ENCODE results near the gene KRT33A. TPM values are rescaled to one million over a fixed set of nuclear protein-coding genes. Genes with fewer than 3 reads are reported as not detected.

The KRT33A gene
- total RNA-seq, 4 donors from 2014 or later: not detected

GRCh38 chr17:41304091-41304490 lies 46.5 kb downstream of the KRT33A start:
- no peak for ATAC-seq

DNA sequence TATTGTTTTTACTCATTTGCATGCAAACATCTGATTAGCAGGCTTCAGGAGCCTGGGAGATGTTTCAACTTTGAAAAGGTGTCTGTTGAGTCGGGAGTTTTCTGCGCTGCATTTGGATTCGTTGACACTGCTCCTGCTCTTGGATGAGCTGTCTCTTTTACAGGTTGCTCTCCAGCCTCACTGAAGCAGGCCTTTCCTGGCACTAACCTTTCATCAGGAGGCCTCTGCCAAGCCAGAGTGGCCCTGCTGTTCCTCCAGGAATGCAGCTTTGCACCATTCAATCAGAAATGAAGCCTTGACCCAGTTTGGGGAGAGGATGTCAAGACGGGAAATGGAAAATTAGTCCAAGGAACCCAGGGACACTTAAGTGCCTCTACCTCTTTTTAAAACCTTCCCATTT lies 47.6 kb downstream of the KRT33A start:
- TF ChIP-seq, protein P1, sequence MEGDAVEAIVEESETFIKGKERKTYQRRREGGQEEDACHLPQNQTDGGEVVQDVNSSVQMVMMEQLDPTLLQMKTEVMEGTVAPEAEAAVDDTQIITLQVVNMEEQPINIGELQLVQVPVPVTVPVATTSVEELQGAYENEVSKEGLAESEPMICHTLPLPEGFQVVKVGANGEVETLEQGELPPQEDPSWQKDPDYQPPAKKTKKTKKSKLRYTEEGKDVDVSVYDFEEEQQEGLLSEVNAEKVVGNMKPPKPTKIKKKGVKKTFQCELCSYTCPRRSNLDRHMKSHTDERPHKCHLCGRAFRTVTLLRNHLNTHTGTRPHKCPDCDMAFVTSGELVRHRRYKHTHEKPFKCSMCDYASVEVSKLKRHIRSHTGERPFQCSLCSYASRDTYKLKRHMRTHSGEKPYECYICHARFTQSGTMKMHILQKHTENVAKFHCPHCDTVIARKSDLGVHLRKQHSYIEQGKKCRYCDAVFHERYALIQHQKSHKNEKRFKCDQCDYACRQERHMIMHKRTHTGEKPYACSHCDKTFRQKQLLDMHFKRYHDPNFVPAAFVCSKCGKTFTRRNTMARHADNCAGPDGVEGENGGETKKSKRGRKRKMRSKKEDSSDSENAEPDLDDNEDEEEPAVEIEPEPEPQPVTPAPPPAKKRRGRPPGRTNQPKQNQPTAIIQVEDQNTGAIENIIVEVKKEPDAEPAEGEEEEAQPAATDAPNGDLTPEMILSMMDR (IDR thresholded peaks at IDR 0.05): no peak
- TF ChIP-seq EP300 (IDR thresholded peaks at IDR 0.05) (no peak), POLR2AphosphoS5 (IDR thresholded peaks at IDR 0.05) (no peak), POLR2A (IDR thresholded peaks at IDR 0.05) (no peak)
- Histone ChIP-seq H3K27me3 (peaks cover 13% of the 10 kb centered on the region), H3K4me3 (no peak overlapping the region), H3K4me1 (no peaks in the 10 kb centered on the region), H3K36me3 (no peaks in the 10 kb centered on the region), H3K27ac (no peak overlapping the region), H3K9me3 (no peaks in the 10 kb centered on the region)
- ATAC-seq: no peak
- 74 to 100% methylated on average over 1 to 4 of the region's 4 CpGs for WGBS, 2 donors (ENCODE audit: low coverage in 1 of 2)

More at GRCh38 chr17:41304091-41304490, 46.5 kb downstream of the KRT33A start:
- H3K4me1 ChIP-seq: peaks cover 0 to 5% (median 0%) of the 10 kb centered on the region in 3 donors
- no peak overlapping the region for H3K27ac ChIP-seq
- H3K9me3 ChIP-seq: no peaks in the 10 kb centered on the region
- 76 to 92% methylated on average over 10 to 12 of the region's 12 CpGs for WGBS, 2 donors (ENCODE audit: low coverage in 1 of 2)
- TF ChIP-seq, protein P1 (IDR thresholded peaks at IDR 0.05): no peak
- TF ChIP-seq POLR2AphosphoS5 (IDR thresholded peaks at IDR 0.05) (no peak), POLR2A (IDR thresholded peaks at IDR 0.05) (no peak), EP300 (IDR thresholded peaks at IDR 0.05) (no peak)
- no peaks in the 10 kb centered on the region for H3K36me3 ChIP-seq
- H3K4me3 ChIP-seq: no peak overlapping the region
- peaks cover 16% of the 10 kb centered on the region for H3K27me3 ChIP-seq

GRCh38 chr17:41301916-41302901 lies 48.4 kb downstream of the KRT33A start, which contains the start of gene KRTAP29-1:
Gene KRTAP29-1, minus strand, starts transcription at chr17:41302851. Its CDS starts 0 bp downstream, at chr17:41302851.
- 63 to 67% methylated on average over 4 to 7 of the region's 11 CpGs for WGBS, 2 donors (ENCODE audit: low coverage in 1 of 2)
- Histone ChIP-seq H3K27me3 (peaks cover 11% of the 10 kb centered on the region), H3K9me3 (no peaks in the 10 kb centered on the region), H3K4me1 (no peaks in the 10 kb centered on the region), H3K4me3 (no peak within 1 kb of the TSS), H3K27ac (no peak within 1 kb of the TSS), H3K36me3 (no peaks in the 10 kb centered on the region)
- TF ChIP-seq POLR2A (IDR thresholded peaks at IDR 0.05) (no peak), EP300 (IDR thresholded peaks at IDR 0.05) (no peak), POLR2AphosphoS5 (IDR thresholded peaks at IDR 0.05) (no peak)
- TF ChIP-seq, protein P1 (IDR thresholded peaks at IDR 0.05): no peak
- ATAC-seq: no peak

GRCh38 chr17:41301204-41301790 lies 49.3 kb downstream of the KRT33A start:
- Histone ChIP-seq H3K36me3 (no peaks in the 10 kb centered on the region), H3K4me3 (no peak overlapping the region), H3K4me1 (no peaks in the 10 kb centered on the region), H3K27me3 (peaks cover 11% of the 10 kb centered on the region), H3K27ac (no peak overlapping the region), H3K9me3 (no peaks in the 10 kb centered on the region)
- TF ChIP-seq, protein P1 (IDR thresholded peaks at IDR 0.05): no peak
- no peak for TF ChIP-seq POLR2AphosphoS5 (IDR thresholded peaks at IDR 0.05)
- TF ChIP-seq EP300 (IDR thresholded peaks at IDR 0.05): no peak
- TF ChIP-seq POLR2A (IDR thresholded peaks at IDR 0.05): no peak
- ATAC-seq: no peak
- 40 to 71% methylated on average over 1 to 5 of the region's 5 CpGs for WGBS, 2 donors (ENCODE audit: low coverage in 1 of 2)

All from gastroesophageal sphincter (tissue), 4 donors.